Lower lobe of right lung (tissue), 2 donors: Measurements from ENCODE around the gene FRMPD4. TPM values are rescaled to one million over a fixed set of nuclear protein-coding genes. Genes with fewer than 3 reads are reported as not detected.

Experiments
- ATAC-seq, 2 donors: fragments of 200-7000 bp; cut with Tn5 transposase; one replicate each; pipeline ENCODE4 v1.9.1; 2020 to 2022; ENCODE audit warnings: mild to moderate bottlenecking in 2 of 2, moderate library complexity in 2 of 2
- DNase-seq: peaks from one replicate; pipeline ENCODE4 v3.0.0-alpha.2; 2020
- H3K27ac ChIP-seq: fragments of 200-600 bp; one replicate; pipeline ENCODE4 v1.8.0; 2022
- H3K27me3 ChIP-seq: fragments of 200-600 bp; one replicate; pipeline ENCODE4 v1.8.0; 2022; ENCODE audit warnings: low read depth
- H3K36me3 ChIP-seq: fragments of 200-600 bp; one replicate; pipeline ENCODE4 v1.8.0; 2022; ENCODE audit warnings: mild to moderate bottlenecking
- H3K4me1 ChIP-seq: fragments of 200-600 bp; one replicate; pipeline ENCODE4 v1.8.0; 2022
- H3K4me3 ChIP-seq: fragments of 200-600 bp; one replicate; pipeline ENCODE4 v1.8.0; 2022; ENCODE audit warnings: mild to moderate bottlenecking
- H3K9me3 ChIP-seq: fragments of 200-600 bp; one replicate; pipeline ENCODE4 v1.8.0; 2022
- CTCF ChIP-seq: fragments of 200-600 bp; IDR thresholded peaks from one replicate; pipeline ENCODE4 v1.8.0; 2022; ENCODE audit warnings: antibody characterized with exemption, mild to moderate bottlenecking
- intact Hi-C: fragments of 100-400 bp; cut with DNase I; formaldehyde crosslinking; loops from one replicate; pipeline ENCODE4 v1.11.0; 2022
- total RNA-seq: library from RNA; stranded (reverse); fragmentation: NEBNext Ultra II Directional; extraction: Animal tissue kit (Norgen Biotek cat#: 25700); gene quantifications from one replicate; pipeline ENCODE4 v1.2.1, GENCODE V29; 2021
- donor health status: DM: no; HTN: yes; CAD: no; lungs with severe emphysema.

FRMPD4 gene
- total RNA-seq, 1 donor from 2014 or later: 0.15 TPM

GRCh38 chrX:12360383-12360782 is 222.1 kb downstream of the FRMPD4 start:
- no peak for TF ChIP-seq CTCF
- no peaks in the 10 kb centered on the region for H3K9me3 ChIP-seq
- no peak overlapping the region for H3K4me3 ChIP-seq
- H3K27me3 ChIP-seq: no peaks in the 10 kb centered on the region
- H3K4me1 ChIP-seq: no peaks in the 10 kb centered on the region
- intact Hi-C loops: no loop called here
- ATAC-seq (no peak), DNase-seq (no peak)
- no peak overlapping the region for H3K27ac ChIP-seq
- H3K36me3 ChIP-seq: no peaks in the 10 kb centered on the region

GRCh38 chrX:12360986-12361598 is 222.8 kb downstream of the FRMPD4 start:
- ATAC-seq (no peak), DNase-seq (no peak)
- no peak overlapping the region for H3K27ac ChIP-seq
- H3K4me1 ChIP-seq: no peaks in the 10 kb centered on the region
- H3K36me3 ChIP-seq: no peaks in the 10 kb centered on the region
- no peaks in the 10 kb centered on the region for H3K27me3 ChIP-seq
- H3K9me3 ChIP-seq: no peaks in the 10 kb centered on the region
- H3K4me3 ChIP-seq: no peak overlapping the region
- no peak for TF ChIP-seq CTCF
- intact Hi-C loops: no loop called here

GRCh38 chrX:12363216-12363615 is 224.9 kb downstream of the FRMPD4 start:
- no peak for DNase-seq
- no peak for ATAC-seq
- intact Hi-C loops: no loop called here
- no peaks in the 10 kb centered on the region for H3K4me1 ChIP-seq
- H3K36me3 ChIP-seq: no peaks in the 10 kb centered on the region
- H3K27me3 ChIP-seq: no peaks in the 10 kb centered on the region
- no peak for TF ChIP-seq CTCF
- no peak overlapping the region for H3K27ac ChIP-seq
- no peak overlapping the region for H3K4me3 ChIP-seq
- H3K9me3 ChIP-seq: no peaks in the 10 kb centered on the region

GRCh38 chrX:12366440-12366839 is 228.2 kb downstream of the FRMPD4 start:
- no peak for TF ChIP-seq CTCF
- no peak overlapping the region for H3K4me3 ChIP-seq
- intact Hi-C loops: no loop called here
- DNase-seq: no peak
- no peaks in the 10 kb centered on the region for H3K36me3 ChIP-seq
- H3K9me3 ChIP-seq: no peaks in the 10 kb centered on the region
- no peaks in the 10 kb centered on the region for H3K27me3 ChIP-seq
- H3K27ac ChIP-seq: no peak overlapping the region
- H3K4me1 ChIP-seq: no peaks in the 10 kb centered on the region
- no peak for ATAC-seq

- no peak overlapping the region for H3K27ac ChIP-seq
- DNase-seq: no peak
- H3K4me1 ChIP-seq: no peaks in the 10 kb centered on the region
- ATAC-seq: no peak
- no peaks in the 10 kb centered on the region for H3K27me3 ChIP-seq
- H3K4me3 ChIP-seq: no peak overlapping the region
- intact Hi-C loops: no loop called here
- no peak for TF ChIP-seq CTCF
- no peaks in the 10 kb centered on the region for H3K9me3 ChIP-seq
- no peaks in the 10 kb centered on the region for H3K36me3 ChIP-seq
Measured at GRCh38 chrX:12367254-12367653, 229.0 kb downstream of the FRMPD4 start.
